Measurements from ENCODE around the gene APEX1.

DNA sequence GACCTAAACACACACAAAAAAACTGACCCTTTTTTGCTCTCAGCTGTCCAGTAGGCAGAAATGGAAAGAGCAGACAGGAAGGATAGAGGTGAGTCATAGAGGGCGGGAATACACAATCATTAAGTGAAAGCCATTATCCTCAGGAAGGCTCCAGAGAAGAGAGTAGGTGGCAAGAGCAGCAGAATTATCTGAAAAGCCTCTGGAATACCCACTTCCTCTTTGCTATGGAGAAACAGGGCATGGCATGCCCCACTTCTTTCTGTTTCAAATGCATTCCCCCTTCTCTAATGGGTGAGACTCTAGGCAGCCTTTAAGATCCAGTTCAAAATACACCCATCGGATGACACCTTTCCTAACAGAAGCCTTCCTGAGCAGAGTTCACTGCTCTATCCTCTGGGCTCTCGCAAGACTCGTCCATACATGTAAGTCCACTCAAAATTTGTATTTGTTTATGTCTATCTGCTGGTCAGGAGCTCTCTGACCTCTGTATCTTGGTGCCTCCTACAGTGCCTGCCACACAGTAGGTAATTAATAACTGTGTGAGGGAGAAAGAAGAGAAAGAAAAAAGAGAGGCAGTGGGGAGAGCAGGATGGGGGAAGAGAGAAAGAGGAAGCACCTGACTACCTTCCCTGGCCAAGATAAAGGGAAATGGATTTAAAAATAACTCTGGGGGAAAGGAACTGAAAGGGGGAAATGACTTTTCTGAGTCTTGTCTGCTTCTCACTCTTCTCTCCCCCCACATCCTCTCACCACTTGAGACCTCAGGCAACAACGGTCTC, 27.6 kb upstream of the APEX1 start:
- TF ChIP-seq POLR2A (IDR thresholded peaks at IDR 0.05) (no peak), POLR2AphosphoS5 (IDR thresholded peaks at IDR 0.05) (no peak)
- TF ChIP-seq, protein P1, sequence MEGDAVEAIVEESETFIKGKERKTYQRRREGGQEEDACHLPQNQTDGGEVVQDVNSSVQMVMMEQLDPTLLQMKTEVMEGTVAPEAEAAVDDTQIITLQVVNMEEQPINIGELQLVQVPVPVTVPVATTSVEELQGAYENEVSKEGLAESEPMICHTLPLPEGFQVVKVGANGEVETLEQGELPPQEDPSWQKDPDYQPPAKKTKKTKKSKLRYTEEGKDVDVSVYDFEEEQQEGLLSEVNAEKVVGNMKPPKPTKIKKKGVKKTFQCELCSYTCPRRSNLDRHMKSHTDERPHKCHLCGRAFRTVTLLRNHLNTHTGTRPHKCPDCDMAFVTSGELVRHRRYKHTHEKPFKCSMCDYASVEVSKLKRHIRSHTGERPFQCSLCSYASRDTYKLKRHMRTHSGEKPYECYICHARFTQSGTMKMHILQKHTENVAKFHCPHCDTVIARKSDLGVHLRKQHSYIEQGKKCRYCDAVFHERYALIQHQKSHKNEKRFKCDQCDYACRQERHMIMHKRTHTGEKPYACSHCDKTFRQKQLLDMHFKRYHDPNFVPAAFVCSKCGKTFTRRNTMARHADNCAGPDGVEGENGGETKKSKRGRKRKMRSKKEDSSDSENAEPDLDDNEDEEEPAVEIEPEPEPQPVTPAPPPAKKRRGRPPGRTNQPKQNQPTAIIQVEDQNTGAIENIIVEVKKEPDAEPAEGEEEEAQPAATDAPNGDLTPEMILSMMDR (IDR thresholded peaks at IDR 0.05) = no peak
